Omental fat pad (tissue), 4 donors: ENCODE results near the gene GLRA1. TPM values are rescaled to one million over a fixed set of nuclear protein-coding genes. Genes with fewer than 3 reads are reported as not detected.

Source experiments
- ATAC-seq: fragments of 150-250 bp; one replicate; pipeline ENCODE4 v1.9.1; 2016; ENCODE audit warnings: mild to moderate bottlenecking, moderate library complexity; ENCODE audit not compliant: low FRiP score
- DNase-seq: peaks from one replicate; pipeline ENCODE4 v3.0.0-alpha.2; 2019; ENCODE audit warnings: low spot score
- CTCF ChIP-seq, 3 donors: fragments of 450-650 bp; IDR thresholded peaks; one replicate each; pipeline ENCODE4 v1.5.1; 2016 to 2017; ENCODE audit warnings: antibody characterized with exemption in 3 of 3, mild to moderate bottlenecking in 3 of 3, moderate library complexity in 2 of 3
- total RNA-seq, 4 donors: library from RNA; depleted of rRNA; stranded (reverse); fragments of >200 nt; gene quantifications; one replicate each; pipeline ENCODE4 v1.1.0, GENCODE V29; 2016

GLRA1 gene
- total RNA-seq, 4 donors from 2014 or later, result not detected

- DNase-seq, result no peak
- no peak for ATAC-seq
- TF ChIP-seq CTCF (IDR thresholded peaks at IDR 0.05), result no peak
Observed at GRCh38 chr5:151947931-151948608, 23.4 kb upstream of the GLRA1 start.

GRCh38 chr5:151937851-151938250 is 13.2 kb upstream of the GLRA1 start:
- ATAC-seq, result no peak
- DNase-seq, result no peak
- TF ChIP-seq CTCF (IDR thresholded peaks at IDR 0.05), result no peak

- no peak for TF ChIP-seq CTCF (IDR thresholded peaks at IDR 0.05)
- no peak for ATAC-seq
- no peak for DNase-seq
Observed at GRCh38 chr5:151935135-151935695, 10.6 kb upstream of the GLRA1 start.

GRCh38 chr5:151931260-151931659 is 6.6 kb upstream of the GLRA1 start:
- TF ChIP-seq CTCF (IDR thresholded peaks at IDR 0.05), result no peak
- ATAC-seq (no peak), DNase-seq (no peak)

GRCh38 chr5:151926188-151926587 is 1.5 kb upstream of the GLRA1 start:
- ATAC-seq, result no peak
- no peak for TF ChIP-seq CTCF (IDR thresholded peaks at IDR 0.05)
- DNase-seq, result no peak

- DNase-seq, result no peak
- no peak for ATAC-seq
- TF ChIP-seq CTCF (IDR thresholded peaks at IDR 0.05), result no peak
Observed at GRCh38 chr5:151925340-151925739, 689 bp upstream of the GLRA1 start.

GRCh38 chr5:151923866-151924476 is 680 bp downstream of the GLRA1 start:
- TF ChIP-seq CTCF (IDR thresholded peaks at IDR 0.05), result no peak
- DNase-seq (no peak), ATAC-seq (no peak)
